Measurements from ENCODE around the gene KIFC3. TPM values are rescaled to one million over a fixed set of nuclear protein-coding genes. Genes with fewer than 3 reads are reported as not detected.

KIFC3 gene
- total RNA-seq, 2 donors from 2014 or later: 0.82 to 1.2 TPM

- Mint-ChIP-seq H3K4me3 (no peak overlapping the region), H3K4me1 (no peaks in the 10 kb centered on the region), H3K9me3 (no peaks in the 10 kb centered on the region), H3K27ac (no peak overlapping the region), H3K27me3 (peaks cover 7% of the 10 kb centered on the region), H3K36me3 (ENCODE audit: low read depth) (no peaks in the 10 kb centered on the region)
- no peak for ATAC-seq (replicated peaks)
These were observed 27.7 kb upstream of the KIFC3 start for GRCh38 chr16:57829969-57830360.

- no peak for ATAC-seq (replicated peaks)
- Mint-ChIP-seq H3K27ac (no peak overlapping the region), H3K9me3 (no peaks in the 10 kb centered on the region), H3K36me3 (ENCODE audit: low read depth) (no peaks in the 10 kb centered on the region), H3K27me3 (peaks cover 6% of the 10 kb centered on the region), H3K4me3 (no peak overlapping the region), H3K4me1 (no peaks in the 10 kb centered on the region)
These were observed 26.2 kb upstream of the KIFC3 start for GRCh38 chr16:57828272-57829161.

- no peak overlapping the region for H3K27ac Mint-ChIP-seq
- no peaks in the 10 kb centered on the region for H3K36me3 Mint-ChIP-seq (ENCODE audit: low read depth)
- peaks cover 3% of the 10 kb centered on the region for H3K27me3 Mint-ChIP-seq
- no peak for ATAC-seq (replicated peaks)
- no peaks in the 10 kb centered on the region for H3K4me1 Mint-ChIP-seq
- H3K9me3 Mint-ChIP-seq: no peaks in the 10 kb centered on the region
- no peak overlapping the region for H3K4me3 Mint-ChIP-seq
These were observed 24.7 kb upstream of the KIFC3 start for GRCh38 chr16:57826706-57827625.

- Mint-ChIP-seq H3K4me1 (no peaks in the 10 kb centered on the region), H3K4me3 (no peak overlapping the region), H3K27ac (no peak overlapping the region), H3K36me3 (ENCODE audit: low read depth) (no peaks in the 10 kb centered on the region), H3K9me3 (no peaks in the 10 kb centered on the region), H3K27me3 (no peaks in the 10 kb centered on the region)
- ATAC-seq (replicated peaks): no peak
These were observed 23.8 kb upstream of the KIFC3 start for GRCh38 chr16:57826052-57826451.

- no peaks in the 10 kb centered on the region for H3K9me3 Mint-ChIP-seq
These were observed 23.2 kb upstream of the KIFC3 start for GRCh38 chr16:57825298-57826044.

GRCh38 chr16:57824888-57825287 is 22.6 kb upstream of the KIFC3 start:
- no peak for ATAC-seq (replicated peaks)
- Mint-ChIP-seq H3K27ac (no peak overlapping the region), H3K4me3 (no peak overlapping the region), H3K9me3 (no peaks in the 10 kb centered on the region), H3K4me1 (no peaks in the 10 kb centered on the region), H3K27me3 (no peaks in the 10 kb centered on the region), H3K36me3 (ENCODE audit: low read depth) (no peaks in the 10 kb centered on the region)

More at GRCh38 chr16:57825298-57826044, 23.2 kb upstream of the KIFC3 start:
- Mint-ChIP-seq H3K4me3 (no peak overlapping the region), H3K4me1 (no peaks in the 10 kb centered on the region), H3K27me3 (no peaks in the 10 kb centered on the region), H3K27ac (no peak overlapping the region), H3K36me3 (ENCODE audit: low read depth) (no peaks in the 10 kb centered on the region)
- ATAC-seq (replicated peaks): no peak

- Mint-ChIP-seq H3K4me3 (no peak overlapping the region), H3K36me3 (ENCODE audit: low read depth) (no peaks in the 10 kb centered on the region), H3K4me1 (no peaks in the 10 kb centered on the region), H3K9me3 (no peaks in the 10 kb centered on the region), H3K27me3 (no peaks in the 10 kb centered on the region), H3K27ac (no peak overlapping the region)
- ATAC-seq (replicated peaks): no peak
These were observed 21.5 kb upstream of the KIFC3 start for GRCh38 chr16:57823836-57824235.

- no peaks in the 10 kb centered on the region for H3K36me3 Mint-ChIP-seq (ENCODE audit: low read depth)
- no peaks in the 10 kb centered on the region for H3K4me1 Mint-ChIP-seq
- H3K9me3 Mint-ChIP-seq: no peaks in the 10 kb centered on the region
- no peak overlapping the region for H3K4me3 Mint-ChIP-seq
- ATAC-seq (replicated peaks): no peak
- no peaks in the 10 kb centered on the region for H3K27me3 Mint-ChIP-seq
- H3K27ac Mint-ChIP-seq: no peak overlapping the region
These were observed 20.6 kb upstream of the KIFC3 start for GRCh38 chr16:57822856-57823255.

- Mint-ChIP-seq H3K4me3 (no peak overlapping the region), H3K27me3 (no peaks in the 10 kb centered on the region), H3K4me1 (no peaks in the 10 kb centered on the region), H3K27ac (no peak overlapping the region), H3K9me3 (no peaks in the 10 kb centered on the region), H3K36me3 (ENCODE audit: low read depth) (no peaks in the 10 kb centered on the region)
- no peak for ATAC-seq (replicated peaks)
These were observed 19.8 kb upstream of the KIFC3 start for GRCh38 chr16:57822018-57822553.

- H3K27me3 Mint-ChIP-seq: no peaks in the 10 kb centered on the region
- H3K27ac Mint-ChIP-seq: no peak overlapping the region
- no peak for ATAC-seq (replicated peaks)
- H3K9me3 Mint-ChIP-seq: no peaks in the 10 kb centered on the region
- no peaks in the 10 kb centered on the region for H3K36me3 Mint-ChIP-seq (ENCODE audit: low read depth)
- H3K4me3 Mint-ChIP-seq: no peak overlapping the region
- H3K4me1 Mint-ChIP-seq: peaks cover 5% of the 10 kb centered on the region
These were observed 19.1 kb upstream of the KIFC3 start for GRCh38 chr16:57821149-57821971.

GRCh38 chr16:57818377-57819064 is 16.2 kb upstream of the KIFC3 start:
- no peaks in the 10 kb centered on the region for H3K9me3 Mint-ChIP-seq
- no peak overlapping the region for H3K4me3 Mint-ChIP-seq
- H3K4me1 Mint-ChIP-seq: peaks cover 5% of the 10 kb centered on the region
- no peaks in the 10 kb centered on the region for H3K27me3 Mint-ChIP-seq
- H3K36me3 Mint-ChIP-seq (ENCODE audit: low read depth): no peaks in the 10 kb centered on the region
- H3K27ac Mint-ChIP-seq: no peak overlapping the region
- no peak for ATAC-seq (replicated peaks)

GRCh38 chr16:57817680-57818079 is 15.4 kb upstream of the KIFC3 start:
- no peak overlapping the region for H3K27ac Mint-ChIP-seq
- H3K9me3 Mint-ChIP-seq: no peaks in the 10 kb centered on the region

More at GRCh38 chr16:57817680-57818079, 15.4 kb upstream of the KIFC3 start:
- no peak overlapping the region for H3K4me3 Mint-ChIP-seq
- peaks cover 5% of the 10 kb centered on the region for H3K4me1 Mint-ChIP-seq
- no peaks in the 10 kb centered on the region for H3K36me3 Mint-ChIP-seq (ENCODE audit: low read depth)
- H3K27me3 Mint-ChIP-seq: no peaks in the 10 kb centered on the region
- no peak for ATAC-seq (replicated peaks)

All from activated T-helper 17 cell treated with anti-CD3 and anti-CD28 coated beads, Interleukin-2, amount 50 U/mL, for 72 hours (primary cell).